Fibroblast of lung (primary cell): ENCODE measurements around the gene CCDC197. TPM values are rescaled to one million over a fixed set of nuclear protein-coding genes. Genes with fewer than 3 reads are reported as not detected.

Experiments used
- DNase-seq, 2 donors: peaks; one replicate each; pipeline versions ENCODE4 v3.0.0 to v3.0.0-alpha.2; 2010; ENCODE audit warnings: low read depth in 2 of 2
- H2AFZ ChIP-seq: 2 replicates; pipeline ENCODE4 v1.5.1; 2012; ENCODE audit warnings: low read length, control low read depth, inconsistent platforms
- H3K27ac ChIP-seq: 2 replicates; pipeline ENCODE4 v1.5.1; 2011; ENCODE audit warnings: low read length, control low read depth; ENCODE audit not compliant: insufficient read depth
- H3K27me3 ChIP-seq: 2 replicates; pipeline ENCODE4 v1.5.1; 2011; ENCODE audit warnings: mild to moderate bottlenecking, low read length; ENCODE audit not compliant: control insufficient read depth, insufficient read depth
- H3K36me3 ChIP-seq: 2 replicates; pipeline ENCODE4 v1.5.1; 2011; ENCODE audit warnings: low read length; ENCODE audit not compliant: control insufficient read depth, insufficient read depth
- H3K4me1 ChIP-seq: 2 replicates; pipeline ENCODE4 v1.5.1; 2011; ENCODE audit warnings: low read length; ENCODE audit not compliant: control insufficient read depth, insufficient read depth; ENCODE audit errors: extremely low read depth
- H3K4me2 ChIP-seq: 2 replicates; pipeline ENCODE4 v1.5.1; 2011; ENCODE audit warnings: low read length, control low read depth; ENCODE audit not compliant: insufficient read depth; ENCODE audit errors: extremely low read depth
- H3K4me3 ChIP-seq, 4 experiments: fragments of 200-600 bp in 1 of 4; sonication (generic) in 1 of 4; replicated peaks in 1 of 4; 2 replicates each; pipeline ENCODE4 v1.5.1; 2011 to 2016; ENCODE audit warnings: low read length in 4 of 4, low read depth in 3 of 4, mild to moderate bottlenecking in 3 of 4, control low read depth in 2 of 4, inconsistent platforms in 1 of 4, mixed read lengths in 1 of 4; ENCODE audit not compliant: insufficient read depth in 1 of 4; ENCODE audit errors: control extremely low read depth in 1 of 4
- H3K79me2 ChIP-seq: 2 replicates; pipeline ENCODE4 v1.5.1; 2012; ENCODE audit warnings: mild to moderate bottlenecking, low read length, inconsistent platforms; ENCODE audit not compliant: control insufficient read depth, insufficient read depth
- H3K9ac ChIP-seq: 2 replicates; pipeline ENCODE4 v1.5.1; 2011; ENCODE audit warnings: mild to moderate bottlenecking, low read length, control low read depth; ENCODE audit not compliant: insufficient read depth
- H3K9me3 ChIP-seq: 2 replicates; pipeline ENCODE4 v1.5.1; 2012; ENCODE audit warnings: low read depth, low read length; ENCODE audit not compliant: control insufficient read depth, insufficient read depth
- H4K20me1 ChIP-seq: 2 replicates; pipeline ENCODE4 v1.5.1; 2011; ENCODE audit warnings: low read length; ENCODE audit not compliant: control insufficient read depth, insufficient read depth; ENCODE audit errors: extremely low read depth
- CTCF ChIP-seq, 2 donors: IDR thresholded peaks in 1 of 2; conservative IDR thresholded peaks in 1 of 2; 1 replicate in 1 of 2; 2 replicates in 1 of 2; pipeline ENCODE4 v1.5.1; 2011 to 2012; ENCODE audit warnings: low read length in 2 of 2, control low read depth in 1 of 2, inconsistent platforms in 1 of 2, low read depth in 1 of 2, mild to moderate bottlenecking in 1 of 2
- EZH2 ChIP-seq: IDR thresholded peaks from 2 replicates; pipeline ENCODE4 v1.5.1; 2012; ENCODE audit warnings: low read length, control low read depth, mild to moderate bottlenecking; ENCODE audit errors: missing control alignments
- polyA plus RNA-seq, 2 donors: library from polyadenylated mRNA; depleted of rRNA in 1 of 2; stranded (reverse) in 1 of 2; unstranded in 1 of 2; fragments of >200 nt; gene quantifications; 2 replicates each; pipeline ENCODE4 v1.2.1, GENCODE V29; 2011 to 2012; ENCODE audit warnings: missing spikeins in 1 of 2
- total RNA-seq: library from RNA; depleted of rRNA; stranded (reverse); fragments of >200 nt; gene quantifications from 2 replicates; pipeline ENCODE4 v1.2.1, GENCODE V29; 2014

The CCDC197 gene
- total and polyA plus RNA-seq, 2 donors (not counting 1 experiment from before 2014, with no cell fraction given): not detected

- peaks cover 9% of the 10 kb centered on the region for H3K27me3 ChIP-seq
- H3K4me3 ChIP-seq: no peak overlapping the region
- no peaks in the 10 kb centered on the region for H3K4me1 ChIP-seq
- TF ChIP-seq CTCF (conservative IDR thresholded peaks at IDR 0.05 in 1 of 2, IDR thresholded peaks at IDR 0.05 in 1 of 2; ENCODE audit: low read depth in 1 of 2, low read length in 2 of 2): no peak
- no peak for TF ChIP-seq EZH2
- H3K4me2 ChIP-seq: no peak overlapping the region
- H3K79me2 ChIP-seq: no peaks in the 10 kb centered on the region
- H4K20me1 ChIP-seq: no peaks in the 10 kb centered on the region
- H3K27ac ChIP-seq: no peak overlapping the region
- no peak for DNase-seq
- no peak overlapping the region for H2AFZ ChIP-seq
- no peaks in the 10 kb centered on the region for H3K9me3 ChIP-seq
- no peak overlapping the region for H3K9ac ChIP-seq
- H3K36me3 ChIP-seq: no peaks in the 10 kb centered on the region
Measured at GRCh38 chr14:94000267-94000666, 3.2 kb downstream of the CCDC197 start.

GRCh38 chr14:94001016-94001415 lies 3.9 kb downstream of the CCDC197 start:
- Histone ChIP-seq H3K4me1 (no peaks in the 10 kb centered on the region), H2AFZ (no peak overlapping the region), H3K36me3 (no peaks in the 10 kb centered on the region), H3K9ac (no peak overlapping the region), H3K79me2 (no peaks in the 10 kb centered on the region), H4K20me1 (no peaks in the 10 kb centered on the region), H3K9me3 (no peaks in the 10 kb centered on the region), H3K4me3 (no peak overlapping the region), H3K4me2 (no peak overlapping the region), H3K27me3 (peaks cover 7% of the 10 kb centered on the region), H3K27ac (no peak overlapping the region)
- TF ChIP-seq EZH2 (no peak), CTCF (conservative IDR thresholded peaks at IDR 0.05 in 1 of 2, IDR thresholded peaks at IDR 0.05 in 1 of 2; ENCODE audit: low read depth in 1 of 2, low read length in 2 of 2) (no peak)
- DNase-seq: no peak

- Histone ChIP-seq H3K4me2 (no peak overlapping the region), H3K27me3 (peaks cover 7% of the 10 kb centered on the region), H4K20me1 (no peaks in the 10 kb centered on the region), H3K79me2 (no peaks in the 10 kb centered on the region), H3K9ac (no peak overlapping the region), H3K4me1 (no peaks in the 10 kb centered on the region), H2AFZ (no peak overlapping the region), H3K36me3 (no peaks in the 10 kb centered on the region), H3K27ac (no peak overlapping the region), H3K4me3 (no peak overlapping the region), H3K9me3 (no peaks in the 10 kb centered on the region)
- TF ChIP-seq EZH2: no peak
- peak; percentile 96 to 98 for TF ChIP-seq CTCF (conservative IDR thresholded peaks at IDR 0.05 in 1 of 2, IDR thresholded peaks at IDR 0.05 in 1 of 2; ENCODE audit: low read depth in 1 of 2, low read length in 2 of 2)
- DNase-seq: peak; percentile 49 to 71
Measured at GRCh38 chr14:94001501-94002396, 4.6 kb downstream of the CCDC197 start.
